GM18499 (cell line): ENCODE data around the gene TMC6.
A peak's percentile ranks its signal among the peaks of the same experiment; 100 is the strongest.
"Not testable (repeated sequence)": the region's sequence is repeated elsewhere in the genome, so short reads cannot be mapped to it uniquely, and the experiment has no call there.

ENCODE experiments used
- ATAC-seq: cut with Tn5 transposase; IDR thresholded peaks from one replicate; pipeline ENCODE4 v1.9.1; 2021; ENCODE audit warnings: moderate number of reproducible peaks; ENCODE audit not compliant: insufficient read depth, unreplicated experiment

TMC6 gene

GRCh38 chr17:78163881-78164747 lies 35.6 kb upstream of the TMC6 start:
- no peak for ATAC-seq

GRCh38 chr17:78159575-78160158 lies 31.1 kb upstream of the TMC6 start:
- peak; percentile 44 for ATAC-seq

GRCh38 chr17:78154903-78155811 lies 26.6 kb upstream of the TMC6 start:
- no peak for ATAC-seq

GRCh38 chr17:78151514-78152008 lies 23.0 kb upstream of the TMC6 start:
- ATAC-seq = no peak

GRCh38 chr17:78148286-78149016 lies 19.9 kb upstream of the TMC6 start:
- ATAC-seq = no peak

GRCh38 chr17:78147315-78147998 lies 18.9 kb upstream of the TMC6 start:
- ATAC-seq = no peak

GRCh38 chr17:78146881-78147280 lies 18.3 kb upstream of the TMC6 start:
- ATAC-seq = no peak

- no peak for ATAC-seq
Measured at GRCh38 chr17:78146471-78146869, 17.9 kb upstream of the TMC6 start.

GRCh38 chr17:78144736-78145641 lies 16.4 kb upstream of the TMC6 start:
- no peak for ATAC-seq

- ATAC-seq = no peak
Measured at GRCh38 chr17:78144147-78144719, 15.7 kb upstream of the TMC6 start.

GRCh38 chr17:78143214-78144146 lies 14.9 kb upstream of the TMC6 start:
- no peak for ATAC-seq

GRCh38 chr17:78142119-78142861 lies 13.7 kb upstream of the TMC6 start:
- ATAC-seq = no peak

- ATAC-seq = no peak
Measured at GRCh38 chr17:78141437-78142118, 13.0 kb upstream of the TMC6 start.

GRCh38 chr17:78140169-78141051 lies 11.9 kb upstream of the TMC6 start:
- ATAC-seq = peak; percentile 58

GRCh38 chr17:78139861-78140168 lies 11.3 kb upstream of the TMC6 start:
- not testable (repeated sequence) for ATAC-seq
